Prostate gland (tissue), 2 donors: Measurements from ENCODE around the gene SEPTIN5. TPM values are rescaled to one million over a fixed set of nuclear protein-coding genes. Genes with fewer than 3 reads are reported as not detected.
A peak's percentile ranks its signal among the peaks of the same experiment; 100 is the strongest.

Experiments used
- DNase-seq: peaks from one replicate; pipeline ENCODE4 v3.0.0-alpha.2; 2019; ENCODE audit warnings: low spot score
- H3K27ac ChIP-seq, 2 donors: fragments of 200-600 bp; sonication (generic); 2 replicates each; pipeline ENCODE4 v1.5.1; 2017 to 2019
- H3K27me3 ChIP-seq: fragments of 200-600 bp; sonication (generic); replicated peaks from 2 replicates; pipeline ENCODE4 v1.5.1; 2019; ENCODE audit not compliant: insufficient read depth
- H3K36me3 ChIP-seq, 2 donors: fragments of 200-600 bp; sonication (generic); 1 replicate in 1 of 2; 2 replicates in 1 of 2; pipeline versions ENCODE4 v1.5.1 to v1.8.1; 2017 to 2019
- H3K4me1 ChIP-seq: fragments of 200-600 bp; sonication (generic); replicated peaks from 2 replicates; pipeline ENCODE4 v1.5.1; 2019
- H3K4me3 ChIP-seq, 2 donors: fragments of 200-600 bp; sonication (generic); 2 replicates each; pipeline ENCODE4 v1.5.1; 2017 to 2019
- H3K9me3 ChIP-seq: fragments of 200-600 bp; sonication (generic); 2 replicates; pipeline ENCODE4 v1.5.1; 2017
- POLR2A ChIP-seq: fragments of 450-650 bp; IDR thresholded peaks from one replicate; pipeline ENCODE4 v1.6.1; 2016; ENCODE audit warnings: antibody characterized with exemption, mild to moderate bottlenecking
- POLR2AphosphoS5 ChIP-seq: sonication (generic); formaldehyde crosslinking; IDR thresholded peaks from one replicate; pipeline ENCODE4 v1.6.1; 2017; ENCODE audit warnings: antibody characterized with exemption
- WGBS: methylation state at CpG from one replicate; pipeline ENCODE4 v1.1.5; 2018; 5-methylcytosine and 5-hydroxymethylcytosine counted together
- intact Hi-C: fragments of 100-400 bp; cut with DNase I; formaldehyde crosslinking; loops from one replicate; pipeline ENCODE4 v1.14.2; 2022
- total RNA-seq, 2 donors: library from RNA; depleted of rRNA; stranded (reverse); fragments of >200 nt; gene quantifications; one replicate each; pipeline ENCODE4 v1.1.0, GENCODE V29; 2016
- TF ChIP-seq, protein P1 (sequence below), 4 experiments: fragments of 200-600 bp in 2 of 4; fragments of 450-650 bp in 2 of 4; sonication (generic) in 2 of 4; IDR thresholded peaks; 1 replicate in 3 of 4; 2 replicates in 1 of 4; pipeline ENCODE4 v1.5.1; 2016 to 2019; ENCODE audit warnings: antibody characterized with exemption in 4 of 4, mild to moderate bottlenecking in 2 of 4, moderate library complexity in 2 of 4

The SEPTIN5 gene
- total RNA-seq, 2 donors from 2014 or later, result 17.1 to 96.2 TPM

DNA sequence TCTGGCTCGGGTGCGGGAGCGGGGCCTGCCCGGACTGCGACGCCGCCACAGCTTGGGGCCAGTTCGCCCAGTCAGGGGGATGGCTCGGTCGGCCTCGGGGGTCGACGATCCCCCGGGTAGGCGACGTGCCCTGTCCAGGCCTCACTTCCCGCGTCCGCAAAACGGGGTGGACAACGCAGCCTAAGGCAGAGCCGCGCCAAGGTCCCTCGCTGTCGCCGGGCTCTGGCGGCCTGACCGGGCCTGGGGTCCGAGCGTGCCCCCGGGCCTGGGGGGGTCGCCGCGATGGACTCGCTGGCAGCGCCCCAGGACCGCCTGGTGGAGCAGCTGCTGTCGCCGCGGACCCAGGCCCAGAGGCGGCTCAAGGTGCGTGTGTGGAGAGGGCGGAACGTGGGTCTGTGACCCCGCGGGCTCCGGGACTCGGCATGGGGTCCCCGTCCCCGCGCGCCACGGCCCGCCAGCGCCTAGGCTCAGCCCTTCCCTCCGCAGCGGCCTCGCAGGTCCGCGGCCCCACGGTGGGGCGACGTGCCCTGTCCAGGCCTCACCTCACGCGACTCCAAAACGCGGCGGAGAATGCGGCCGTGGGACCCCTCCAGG lies 4.2 kb downstream of the SEPTIN5 start:
- no peak for DNase-seq
- Histone ChIP-seq H3K4me1 (peaks cover 7% of the 10 kb centered on the region), H3K36me3 (no peaks in the 10 kb centered on the region), H3K27ac (peak overlapping the region; percentile 25 to 49), H3K4me3 (peak overlapping the region; percentile 43 to 50), H3K9me3 (no peaks in the 10 kb centered on the region), H3K27me3 (no peaks in the 10 kb centered on the region)
- intact Hi-C loops, result no loop called here
- under 1% methylated on average over 25 of the region's 70 CpGs for WGBS
- TF ChIP-seq POLR2AphosphoS5, result no peak
- TF ChIP-seq, protein P1, sequence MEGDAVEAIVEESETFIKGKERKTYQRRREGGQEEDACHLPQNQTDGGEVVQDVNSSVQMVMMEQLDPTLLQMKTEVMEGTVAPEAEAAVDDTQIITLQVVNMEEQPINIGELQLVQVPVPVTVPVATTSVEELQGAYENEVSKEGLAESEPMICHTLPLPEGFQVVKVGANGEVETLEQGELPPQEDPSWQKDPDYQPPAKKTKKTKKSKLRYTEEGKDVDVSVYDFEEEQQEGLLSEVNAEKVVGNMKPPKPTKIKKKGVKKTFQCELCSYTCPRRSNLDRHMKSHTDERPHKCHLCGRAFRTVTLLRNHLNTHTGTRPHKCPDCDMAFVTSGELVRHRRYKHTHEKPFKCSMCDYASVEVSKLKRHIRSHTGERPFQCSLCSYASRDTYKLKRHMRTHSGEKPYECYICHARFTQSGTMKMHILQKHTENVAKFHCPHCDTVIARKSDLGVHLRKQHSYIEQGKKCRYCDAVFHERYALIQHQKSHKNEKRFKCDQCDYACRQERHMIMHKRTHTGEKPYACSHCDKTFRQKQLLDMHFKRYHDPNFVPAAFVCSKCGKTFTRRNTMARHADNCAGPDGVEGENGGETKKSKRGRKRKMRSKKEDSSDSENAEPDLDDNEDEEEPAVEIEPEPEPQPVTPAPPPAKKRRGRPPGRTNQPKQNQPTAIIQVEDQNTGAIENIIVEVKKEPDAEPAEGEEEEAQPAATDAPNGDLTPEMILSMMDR (IDR thresholded peaks at IDR 0.05), result no peak
- no peak for TF ChIP-seq POLR2A

DNA sequence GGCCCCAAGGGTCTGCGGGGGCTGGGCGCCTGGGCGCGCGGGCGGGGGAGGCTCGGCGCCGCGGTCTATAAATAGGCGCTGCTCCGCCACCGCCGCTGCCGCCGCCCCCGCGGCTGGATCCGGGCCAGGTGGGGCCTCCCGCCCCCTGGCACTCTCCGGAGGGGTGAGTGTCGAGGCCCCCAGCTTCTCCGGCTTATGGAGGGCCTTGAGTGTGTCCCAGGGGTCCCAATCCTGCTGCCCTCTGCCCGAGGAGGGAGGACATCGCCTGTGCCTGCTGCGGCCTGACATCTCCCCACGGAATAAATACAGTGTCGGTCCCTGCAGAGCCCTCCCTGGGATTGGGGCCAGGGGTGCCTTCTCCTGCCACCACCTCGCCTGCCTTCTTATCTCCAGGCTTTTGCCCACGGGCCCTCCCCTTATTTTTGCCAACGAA lies 4.8 kb downstream of the SEPTIN5 start:
- WGBS, result 81% methylated on average over 6 of the region's 31 CpGs
- TF ChIP-seq, protein P1 (IDR thresholded peaks at IDR 0.05), result no peak
- TF ChIP-seq POLR2A (no peak), POLR2AphosphoS5 (no peak)
- Histone ChIP-seq H3K4me3 (peak overlapping the region; percentile 43 to 50), H3K9me3 (no peaks in the 10 kb centered on the region), H3K27me3 (no peaks in the 10 kb centered on the region), H3K4me1 (peaks cover 7% of the 10 kb centered on the region), H3K36me3 (no peaks in the 10 kb centered on the region), H3K27ac (peak overlapping the region in 1 of 2 donors; percentile 49)
- no peak for DNase-seq
- intact Hi-C loops, result no loop called here

DNA sequence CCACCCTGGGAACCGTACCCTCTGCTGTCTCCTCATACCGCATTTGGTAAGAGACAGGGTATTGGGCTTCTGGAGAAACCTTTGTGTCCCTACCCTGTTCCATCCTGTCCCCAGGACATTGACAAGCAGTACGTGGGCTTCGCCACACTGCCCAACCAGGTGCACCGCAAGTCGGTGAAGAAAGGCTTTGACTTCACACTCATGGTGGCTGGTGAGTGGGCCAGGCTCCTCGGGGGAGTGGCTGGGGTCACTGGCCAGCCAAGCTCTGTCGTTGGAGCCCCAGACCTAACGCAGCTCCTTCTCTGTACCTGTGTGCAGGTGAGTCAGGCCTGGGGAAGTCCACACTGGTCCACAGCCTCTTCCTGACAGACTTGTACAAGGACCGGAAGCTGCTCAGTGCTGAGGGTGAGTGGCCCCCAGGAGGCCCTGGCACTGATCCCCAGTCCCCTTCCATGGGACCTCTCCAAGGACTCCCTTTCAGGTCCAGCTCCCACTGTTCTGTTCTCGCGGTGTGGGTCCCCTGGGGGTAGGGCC lies 5.3 kb downstream of the SEPTIN5 start:
- peaks cover 7% of the 10 kb centered on the region for H3K4me1 ChIP-seq

DNA sequence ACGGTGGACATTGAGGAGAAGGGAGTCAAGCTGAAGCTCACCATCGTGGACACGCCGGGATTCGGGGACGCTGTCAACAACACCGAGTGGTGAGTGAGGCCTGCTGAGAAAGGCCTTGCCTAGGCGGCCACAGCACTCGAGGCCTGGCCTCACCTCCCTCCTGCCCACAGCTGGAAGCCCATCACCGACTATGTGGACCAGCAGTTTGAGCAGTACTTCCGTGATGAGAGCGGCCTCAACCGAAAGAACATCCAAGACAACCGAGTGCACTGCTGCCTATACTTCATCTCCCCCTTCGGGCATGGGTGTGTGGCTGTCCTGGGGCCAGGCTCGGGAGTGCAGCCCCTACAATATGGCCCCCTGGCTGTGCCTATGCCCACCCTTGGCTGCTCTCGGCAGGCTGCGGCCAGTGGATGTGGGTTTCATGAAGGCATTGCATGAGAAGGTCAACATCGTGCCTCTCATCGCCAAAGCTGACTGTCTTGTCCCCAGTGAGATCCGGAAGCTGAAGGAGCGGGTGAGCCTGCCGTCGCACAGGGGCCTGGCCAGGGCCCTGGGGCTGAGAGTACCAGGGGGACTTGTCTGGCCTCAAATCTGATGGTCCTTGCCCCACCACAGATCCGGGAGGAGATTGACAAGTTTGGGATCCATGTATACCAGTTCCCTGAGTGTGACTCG lies 6.0 kb downstream of the SEPTIN5 start:
- peaks cover 7% of the 10 kb centered on the region for H3K4me1 ChIP-seq
- no peak overlapping the region for H3K27ac ChIP-seq
- no peaks in the 10 kb centered on the region for H3K27me3 ChIP-seq
- intact Hi-C loops, result no loop called here
- TF ChIP-seq POLR2AphosphoS5 (no peak), POLR2A (no peak)
- TF ChIP-seq, protein P1 (IDR thresholded peaks at IDR 0.05), result no peak
- 93% methylated on average over 26 of the region's 26 CpGs for WGBS
- no peaks in the 10 kb centered on the region for H3K9me3 ChIP-seq
- H3K4me3 ChIP-seq, result no peak overlapping the region
- no peaks in the 10 kb centered on the region for H3K36me3 ChIP-seq
- no peak for DNase-seq

More for the DNA sequence above, 5.3 kb downstream of the SEPTIN5 start:
- Histone ChIP-seq H3K36me3 (no peaks in the 10 kb centered on the region), H3K27me3 (no peaks in the 10 kb centered on the region), H3K27ac (no peak overlapping the region), H3K9me3 (no peaks in the 10 kb centered on the region), H3K4me3 (no peak overlapping the region)
- intact Hi-C loops, result no loop called here
- TF ChIP-seq POLR2A, result no peak
- TF ChIP-seq POLR2AphosphoS5, result no peak
- WGBS, result 94% methylated on average over 12 of the region's 12 CpGs
- DNase-seq, result no peak

DNA sequence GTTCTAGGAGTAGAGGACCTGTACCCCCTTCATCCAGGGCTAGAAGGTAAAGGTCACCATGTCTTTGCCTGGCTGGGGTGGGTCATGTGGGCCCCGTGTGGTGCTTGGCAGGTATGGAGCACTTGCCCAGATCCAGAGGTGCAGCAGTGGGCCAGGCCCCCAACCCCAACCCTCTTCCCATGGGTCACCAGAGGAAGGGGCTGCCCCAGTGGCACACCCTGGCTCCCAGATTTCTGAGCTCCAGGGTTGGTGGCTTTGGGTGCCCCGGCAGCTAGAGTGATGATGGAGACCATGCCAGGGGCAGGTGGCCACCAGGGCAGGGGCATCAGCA lies 6.7 kb downstream of the SEPTIN5 start:
- H3K4me3 ChIP-seq, result no peak overlapping the region
- WGBS, result 95% methylated on average over 2 of the region's 2 CpGs
- no peaks in the 10 kb centered on the region for H3K27me3 ChIP-seq
- no peaks in the 10 kb centered on the region for H3K36me3 ChIP-seq
- H3K27ac ChIP-seq, result no peak overlapping the region
- peaks cover 7% of the 10 kb centered on the region for H3K4me1 ChIP-seq
- intact Hi-C loops, result no loop called here
- no peaks in the 10 kb centered on the region for H3K9me3 ChIP-seq
- TF ChIP-seq, protein P1 (IDR thresholded peaks at IDR 0.05), result no peak
- TF ChIP-seq POLR2AphosphoS5, result no peak
- no peak for TF ChIP-seq POLR2A
- DNase-seq, result no peak
